Measurements from ENCODE around the gene PPFIA4.

GRCh38 chr1:203104789-203105390 lies 78.6 kb downstream of the PPFIA4 start:
- no peak for TF ChIP-seq CTCF (IDR thresholded peaks at IDR 0.05; ENCODE audit: borderline replicate concordance, extremely low read depth, low read length, poor library complexity, severe bottlenecking)
- no peak for TF ChIP-seq EZH2 (IDR thresholded peaks at IDR 0.05; ENCODE audit: borderline replicate concordance, low read depth, low read length, severe bottlenecking)

All from DND-41 (cell line).